H1 (cell line): ENCODE results near the gene ZNF451. TPM values are rescaled to one million over a fixed set of nuclear protein-coding genes. Genes with fewer than 3 reads are reported as not detected.

Source experiments
- CTCF ChIA-PET: fragments of 300-600 bp; sonication (Branson Sonifier 250); formaldehyde crosslinking; loops from one replicate; lab custom pipeline; 2021; ENCODE audit not compliant: partially characterized antibody; lab: Charles Lee
- POLR2A ChIA-PET: fragments of 300-600 bp; sonication (Branson Sonifier 250); formaldehyde crosslinking; loops from one replicate; lab custom pipeline; 2021; ENCODE audit warnings: inconsistent platforms; ENCODE audit not compliant: partially characterized antibody; lab: Charles Lee
- DNase-seq, 2 experiments: peaks; one replicate each; pipeline versions ENCODE4 v3.0.0 to v3.0.0-alpha.2; 2010 to 2022; ENCODE audit warnings: low spot score in 2 of 2, low read depth in 1 of 2, mixed read lengths in 1 of 2
- FAIRE-seq: peaks from 2 replicates; lab custom pipeline; 2011; peaks lifted over from hg19 to GRCh38; lab: Jason Lieb, UNC
- H2AFZ ChIP-seq: 2 replicates; pipeline ENCODE4 v1.8.1; 2012; ENCODE audit warnings: low read length, inconsistent platforms
- H2AK5ac ChIP-seq: 2 replicates; pipeline ENCODE4 v1.6.1; 2013; ENCODE audit warnings: low read depth, low read length
- H2BK120ac ChIP-seq: replicated peaks from 2 replicates; pipeline ENCODE3; 2013; ENCODE audit warnings: low read depth, low read length, inconsistent platforms
- H2BK12ac ChIP-seq: 2 replicates; pipeline ENCODE4 v1.6.1; 2013; ENCODE audit warnings: low read depth, low read length
- H2BK15ac ChIP-seq: 2 replicates; pipeline ENCODE4 v1.6.1; 2013; ENCODE audit warnings: low read length
- H2BK20ac ChIP-seq: 2 replicates; pipeline ENCODE4 v1.6.1; 2013; ENCODE audit warnings: low read length
- H2BK5ac ChIP-seq: 2 replicates; pipeline ENCODE4 v1.6.1; 2013; ENCODE audit warnings: low read depth, low read length
- H3K14ac ChIP-seq: 2 replicates; pipeline ENCODE4 v1.6.1; 2013; ENCODE audit warnings: inconsistent platforms; ENCODE audit not compliant: insufficient read length
- H3K18ac ChIP-seq: 2 replicates; pipeline ENCODE4 v1.6.1; 2013; ENCODE audit warnings: low read length; ENCODE audit errors: extremely low read depth
- H3K23ac ChIP-seq: 2 replicates; pipeline ENCODE4 v1.6.1; 2013; ENCODE audit warnings: inconsistent platforms; ENCODE audit not compliant: insufficient read length
- H3K23me2 ChIP-seq: 2 replicates; pipeline ENCODE4 v1.6.1; 2013; ENCODE audit warnings: low read depth, low read length
- H3K27ac ChIP-seq: 2 replicates; pipeline ENCODE4 v1.6.1; 2011; ENCODE audit warnings: low read depth, low read length, inconsistent platforms
- H3K27me3 ChIP-seq, 4 experiments: replicated peaks in 1 of 4; 1 replicate in 1 of 4; 2 replicates in 3 of 4; pipeline versions ENCODE4 v1.6.1 to v1.8.1; 2011 to 2013; ENCODE audit warnings: low read length in 3 of 4, mild to moderate bottlenecking in 3 of 4, inconsistent platforms in 2 of 4, mixed read lengths in 2 of 4, moderate library complexity in 1 of 4; ENCODE audit not compliant: control insufficient read depth in 3 of 4, insufficient read depth in 3 of 4; ENCODE audit errors: extremely low read depth in 1 of 4
- H3K36me3 ChIP-seq, 4 experiments: 2 replicates each; pipeline versions ENCODE4 v1.6.1 to v1.8.1; 2011 to 2013; ENCODE audit warnings: mild to moderate bottlenecking in 4 of 4, low read length in 3 of 4, moderate library complexity in 2 of 4, control low read depth in 1 of 4, inconsistent platforms in 1 of 4; ENCODE audit not compliant: insufficient read depth in 4 of 4, control insufficient read depth in 2 of 4
- H3K4ac ChIP-seq: replicated peaks from 2 replicates; pipeline ENCODE3; 2013; ENCODE audit warnings: low read length, low read depth, mixed read lengths, inconsistent platforms; ENCODE audit not compliant: insufficient read length
- H3K4me1 ChIP-seq, 4 experiments: replicated peaks in 1 of 4; 1 replicate in 1 of 4; 2 replicates in 3 of 4; pipeline versions ENCODE4 v1.6.1 to v1.8.1; 2011 to 2013; ENCODE audit warnings: low read length in 3 of 4, inconsistent platforms in 2 of 4, mixed read lengths in 1 of 4; ENCODE audit not compliant: insufficient read depth in 4 of 4, control insufficient read depth in 3 of 4
- H3K4me2 ChIP-seq, 2 experiments: 2 replicates each; pipeline versions ENCODE4 v1.6.1 to v1.8.1; 2011 to 2013; ENCODE audit warnings: low read depth in 2 of 2, low read length in 2 of 2, control low read depth in 1 of 2, inconsistent platforms in 1 of 2, mild to moderate bottlenecking in 1 of 2; ENCODE audit not compliant: insufficient read depth in 1 of 2
- H3K4me3 ChIP-seq, 4 experiments: fragments of 200-600, 300-600 bp in 1 of 4; sonication (generic), shearing (Covaris generic), sonication (Bioruptor Twin) in 1 of 4; 2 replicates each; pipeline versions ENCODE4 v1.5.1 to v1.8.1; 2011 to 2016; ENCODE audit warnings: low read length in 4 of 4, low read depth in 3 of 4, control low read depth in 2 of 4, inconsistent platforms in 2 of 4, mild to moderate bottlenecking in 2 of 4, mixed read lengths in 1 of 4, moderate library complexity in 1 of 4; ENCODE audit not compliant: insufficient read depth in 2 of 4; ENCODE audit errors: extremely low read depth in 1 of 4
- H3K56ac ChIP-seq: replicated peaks from 2 replicates; pipeline ENCODE3; 2013; ENCODE audit warnings: low read depth, mild to moderate bottlenecking, mixed read lengths, low read length, inconsistent platforms; ENCODE audit not compliant: insufficient read length
- H3K79me1 ChIP-seq: 2 replicates; pipeline ENCODE4 v1.6.1; 2013; ENCODE audit warnings: low read depth, low read length, control low read depth
- H3K79me2 ChIP-seq, 2 experiments: 2 replicates each; pipeline versions ENCODE4 v1.6.1 to v1.8.1; 2012 to 2013; ENCODE audit warnings: low read length in 2 of 2, mild to moderate bottlenecking in 2 of 2, inconsistent platforms in 1 of 2; ENCODE audit not compliant: insufficient read depth in 2 of 2, control insufficient read depth in 1 of 2
- H3K9ac ChIP-seq, 4 experiments: replicated peaks in 1 of 4; 1 replicate in 1 of 4; 2 replicates in 3 of 4; pipeline versions ENCODE4 v1.6.1 to v1.8.1; 2011 to 2013; ENCODE audit warnings: low read depth in 3 of 4, low read length in 3 of 4, control low read depth in 2 of 4, mild to moderate bottlenecking in 2 of 4, moderate library complexity in 2 of 4, inconsistent platforms in 1 of 4; ENCODE audit errors: extremely low read depth in 1 of 4
- H3K9me3 ChIP-seq, 2 experiments: 2 replicates each; pipeline versions ENCODE4 v1.6.1 to v1.8.1; 2012 to 2013; ENCODE audit warnings: mild to moderate bottlenecking in 2 of 2, moderate library complexity in 2 of 2, control low read depth in 1 of 2, inconsistent platforms in 1 of 2, low read depth in 1 of 2, low read length in 1 of 2, mixed read lengths in 1 of 2; ENCODE audit not compliant: insufficient read depth in 2 of 2
- H4K20me1 ChIP-seq, 2 experiments: replicated peaks in 1 of 2; 2 replicates each; pipeline versions ENCODE3 to v1.8.1; 2011 to 2013; ENCODE audit warnings: inconsistent platforms in 2 of 2, low read length in 2 of 2, mild to moderate bottlenecking in 1 of 2; ENCODE audit not compliant: insufficient read depth in 2 of 2, control insufficient read depth in 1 of 2
- H4K5ac ChIP-seq: 2 replicates; pipeline ENCODE4 v1.6.1; 2013; ENCODE audit warnings: low read length, low read depth, mixed read lengths, inconsistent platforms; ENCODE audit not compliant: insufficient read length
- H4K8ac ChIP-seq: 2 replicates; pipeline ENCODE4 v1.8.0; 2013; ENCODE audit warnings: mild to moderate bottlenecking, moderate library complexity, low read length, inconsistent platforms; ENCODE audit not compliant: insufficient read depth; ENCODE audit errors: extremely low read depth
- H4K91ac ChIP-seq: replicated peaks from 2 replicates; pipeline ENCODE3; 2013; ENCODE audit warnings: low read length, mixed read lengths, inconsistent platforms; ENCODE audit not compliant: insufficient read length
- EGR1 ChIP-seq: IDR thresholded peaks from 2 replicates; pipeline ENCODE4 v1.6.1; 2011; ENCODE audit warnings: low read depth, low read length, borderline replicate concordance
- KDM1A ChIP-seq: fragments of 200-600, 300-600 bp; sonication (generic); IDR thresholded peaks from 2 replicates; pipeline ENCODE4 v1.7.1; 2016; ENCODE audit warnings: mild to moderate bottlenecking, low read length, borderline replicate concordance
- NANOG ChIP-seq: IDR thresholded peaks from 2 replicates; pipeline ENCODE4 v1.6.1; 2011; ENCODE audit warnings: low read length, low read depth, mild to moderate bottlenecking, inconsistent platforms; ENCODE audit not compliant: insufficient read depth, poor library complexity, severe bottlenecking
- NRF1 ChIP-seq: IDR thresholded peaks from 2 replicates; pipeline ENCODE4 v1.6.1; 2011; ENCODE audit warnings: mild to moderate bottlenecking, low read depth, low read length, improper control_type of control experiment
- PHF8 ChIP-seq: fragments of 200-600 bp; sonication (generic); conservative IDR thresholded peaks from 2 replicates; pipeline ENCODE4 v1.7.1; 2012; ENCODE audit warnings: low read depth, mild to moderate bottlenecking, inconsistent platforms, low read length, moderate library complexity
- RFX5 ChIP-seq: IDR thresholded peaks from 2 replicates; pipeline ENCODE4 v1.6.1; 2011; ENCODE audit warnings: low read depth, low read length, improper control_type of control experiment, borderline replicate concordance
- RXRA ChIP-seq: IDR thresholded peaks from 2 replicates; pipeline ENCODE4 v1.6.1; 2011; ENCODE audit warnings: low read depth, mild to moderate bottlenecking, low read length, moderate library complexity; ENCODE audit not compliant: insufficient read depth
- SIRT6 ChIP-seq: IDR thresholded peaks from one replicate; pipeline ENCODE4 v1.7.1; 2012; ENCODE audit warnings: low read length, inconsistent platforms
- SP2 ChIP-seq: IDR thresholded peaks from 2 replicates; pipeline ENCODE4 v1.6.1; 2012; ENCODE audit warnings: mild to moderate bottlenecking, low read length, inconsistent platforms
- SRF ChIP-seq: IDR thresholded peaks from 2 replicates; pipeline ENCODE4 v1.6.1; 2011; ENCODE audit warnings: mild to moderate bottlenecking, low read depth, low read length, moderate library complexity
- TAF7 ChIP-seq: optimal IDR thresholded peaks from 2 replicates; pipeline ENCODE3; 2011; ENCODE audit warnings: low read depth, mild to moderate bottlenecking, inconsistent platforms, low read length, moderate library complexity, borderline replicate concordance
- WGBS, 2 experiments: shearing (Covaris generic) in 1 of 2; methylation state at CpG; one replicate each; pipeline versions ENCODE4 v1.1.6 to v1.1.7; 2013 to 2015; ENCODE audit warnings: low lambda C conversion rate in 2 of 2, mixed read lengths in 2 of 2, inconsistent platforms in 1 of 2, low coverage in 1 of 2, missing lambda C conversion rate in 1 of 2; ENCODE audit not compliant: insufficient replicate concordance in 2 of 2, insufficient coverage in 1 of 2, insufficient read length in 1 of 2; ENCODE audit errors: extremely low coverage in 1 of 2, missing lambda C conversion rate in 1 of 2; 5-methylcytosine and 5-hydroxymethylcytosine counted together
- polyA plus RNA-seq, 7 experiments: library from polyadenylated mRNA; depleted of rRNA in 3 of 7; stranded (reverse) in 5 of 7; unstranded in 2 of 7; fragments of >200 nt in 5 of 7; fragments of 200-250 nt in 2 of 7; gene quantifications; 1 replicate in 5 of 7; 2 replicates in 1 of 7; 4 replicates in 1 of 7; pipeline versions ENCODE4 v1.2.1 to v1.2.3, GENCODE V29; 2011 to 2013; ENCODE audit warnings: missing spikeins in 2 of 7, mixed read lengths in 2 of 7
- total RNA-seq: library from RNA; stranded (reverse); fragmentation: NEBNext Ultra II Directional; extraction: Animal tissue kit (Norgen Biotek cat#: 25700); gene quantifications from 2 replicates; pipeline ENCODE4 v1.2.1, GENCODE V29; 2021

Gene ZNF451
- total and polyA plus RNA-seq, 2 of the 8 experiments (the other 6 are each of a cell fraction or from before 2014, with no cell fraction given) = 10.7 to 56.8 TPM

GRCh38 chr6:57074383-57074782 lies 15.6 kb upstream of the ZNF451 start:
- no peak overlapping the region for H2BK15ac ChIP-seq
- no peaks in the 10 kb centered on the region for H4K20me1 ChIP-seq
- no peaks in the 10 kb centered on the region for H3K23me2 ChIP-seq
- H4K8ac ChIP-seq = no peak overlapping the region
- ChIA-PET CTCF (interaction anchor here (1.7 kb wide), 1 partner anchor 92 kb away, joined by 3 read pairs; no protein-coding TSS in a partner anchor), POLR2A (no interaction called here)
- no peak overlapping the region for H3K9ac ChIP-seq
- H2BK12ac ChIP-seq = no peak overlapping the region
- no peak overlapping the region for H3K23ac ChIP-seq
- H3K14ac ChIP-seq = no peak overlapping the region
- H2BK20ac ChIP-seq = no peak overlapping the region
- H3K4me2 ChIP-seq = no peak overlapping the region
- no peak overlapping the region for H4K91ac ChIP-seq
- FAIRE-seq = no peak
- H3K79me2 ChIP-seq = no peaks in the 10 kb centered on the region
- no peak overlapping the region for H2BK5ac ChIP-seq
- H4K5ac ChIP-seq = no peak overlapping the region
- H3K18ac ChIP-seq = no peak overlapping the region
- peaks cover 0 to 18% (median 4%) of the 10 kb centered on the region in 4 experiments; a peak in 6 of 7 replicates for H3K4me1 ChIP-seq
- no peak overlapping the region for H3K4me3 ChIP-seq
- WGBS, 2 experiments = 90% methylated on average over 8 of the region's 8 CpGs; no CpG with 5 or more reads in 1 of the 2 experiments
- H2AK5ac ChIP-seq = no peak overlapping the region
- H3K79me1 ChIP-seq = no peaks in the 10 kb centered on the region; the same call in 1 of the 2 replicates
- no peak for DNase-seq
- no peaks in the 10 kb centered on the region for H3K9me3 ChIP-seq
- no peak overlapping the region for H2AFZ ChIP-seq
- no peak overlapping the region for H2BK120ac ChIP-seq
- H3K36me3 ChIP-seq = no peaks in the 10 kb centered on the region
- no peak overlapping the region for H3K4ac ChIP-seq
- no peak overlapping the region for H3K27ac ChIP-seq
- H3K27me3 ChIP-seq = no peaks in the 10 kb centered on the region
- H3K56ac ChIP-seq = no peak overlapping the region
- TF ChIP-seq RFX5 = no peak
- no peak for TF ChIP-seq KDM1A
- TF ChIP-seq NANOG = no peak
- no peak for TF ChIP-seq TAF7
- no peak for TF ChIP-seq NRF1
- no peak for TF ChIP-seq EGR1
- TF ChIP-seq PHF8 = no peak
- no peak for TF ChIP-seq SIRT6
- TF ChIP-seq SP2 = no peak
- TF ChIP-seq SRF = no peak
- TF ChIP-seq RXRA = no peak
